RPMI7951 (cell line): ENCODE data around the gene FERD3L. TPM values are rescaled to one million over a fixed set of nuclear protein-coding genes. Genes with fewer than 3 reads are reported as not detected.

Experiments used
- DNase-seq: peaks from one replicate; pipeline ENCODE4 v3.0.0-alpha.2; 2012; ENCODE audit warnings: low read depth
- total RNA-seq: library from RNA; depleted of rRNA; stranded (reverse); fragments of >200 nt; shearing (Covaris generic); gene quantifications from 2 replicates; pipeline ENCODE4 v1.2.3, GENCODE V29; 2014; rRNA removed

FERD3L gene
- total RNA-seq, 1 experiment from 2014 or later = not detected

- no peak for DNase-seq
These were observed 43.7 kb downstream of the FERD3L start for GRCh38 chr7:19101472-19101871.

- no peak for DNase-seq
These were observed 45.3 kb downstream of the FERD3L start for GRCh38 chr7:19099924-19100323.

- DNase-seq = no peak
These were observed 46.0 kb downstream of the FERD3L start for GRCh38 chr7:19099194-19099593.

- DNase-seq = no peak
These were observed 46.7 kb downstream of the FERD3L start for GRCh38 chr7:19098510-19098909.

DNA sequence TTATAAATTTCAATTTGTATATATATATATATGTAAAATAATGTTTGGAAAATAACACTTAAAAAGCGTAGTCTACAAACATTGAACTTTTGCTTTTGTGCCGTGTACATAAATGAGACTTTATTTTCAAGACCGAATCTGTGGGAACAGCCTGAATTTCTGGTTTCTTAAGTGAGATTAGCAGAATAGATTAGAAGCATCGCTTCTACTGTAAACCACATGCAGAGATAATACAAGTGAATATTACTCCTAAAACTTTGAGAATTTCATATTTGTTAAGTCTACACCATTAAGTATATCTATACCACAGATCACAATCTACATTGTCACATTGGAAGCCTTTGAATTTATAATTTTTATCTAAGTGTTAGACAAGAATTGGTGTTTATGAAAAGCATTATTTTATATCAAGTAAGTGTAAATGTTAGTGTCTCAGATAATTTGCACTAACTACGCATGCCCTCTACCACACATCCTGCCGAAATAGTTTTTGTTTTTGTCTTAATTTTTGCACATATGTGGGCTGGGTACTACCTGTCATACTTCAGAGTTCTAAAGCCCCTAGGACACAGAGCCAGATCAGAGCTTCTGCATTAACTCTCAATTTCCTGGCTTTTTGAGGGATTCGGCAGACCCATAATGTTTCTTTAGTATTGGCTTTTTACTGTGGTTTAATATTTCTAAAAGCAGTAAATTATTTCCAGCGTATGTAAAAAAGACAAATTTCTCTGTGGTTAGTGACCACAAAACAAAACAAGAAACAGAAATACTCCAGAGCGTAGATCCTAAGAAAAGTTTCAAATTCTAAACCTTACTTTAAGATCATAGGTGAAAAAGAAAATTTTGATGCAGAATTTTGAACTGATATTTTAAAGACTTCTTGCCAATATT lies 47.8 kb downstream of the FERD3L start:
- DNase-seq = no peak

- no peak for DNase-seq
These were observed 49.8 kb downstream of the FERD3L start for GRCh38 chr7:19095353-19095860.

Other genes with a start within 250 kb of the FERD3L start
- 32.0 and 36.8 TPM in 2 replicates for gene TWIST1, start 27.8 kb downstream of the FERD3L start, total RNA-seq